SU-DHL-6 (cell line): Measurements from ENCODE around the gene TMEM95.

ENCODE experiments used
- EZH2phosphoT487 ChIP-seq: fragments of 200-600 bp; sonication (generic), shearing (Covaris generic); conservative IDR thresholded peaks from 2 replicates; pipeline ENCODE4 v1.6.1; 2018; ENCODE audit warnings: mild to moderate bottlenecking, antibody characterized with exemption, low read length, moderate library complexity, mixed read lengths
- TF ChIP-seq, protein P1 (sequence below): fragments of 200-600 bp; sonication (generic); IDR thresholded peaks from one replicate; pipeline ENCODE4 v1.5.1; 2017; ENCODE audit warnings: antibody characterized with exemption, mild to moderate bottlenecking, low read length, moderate library complexity; ENCODE audit not compliant: insufficient read depth, poor library complexity, severe bottlenecking

DNA sequence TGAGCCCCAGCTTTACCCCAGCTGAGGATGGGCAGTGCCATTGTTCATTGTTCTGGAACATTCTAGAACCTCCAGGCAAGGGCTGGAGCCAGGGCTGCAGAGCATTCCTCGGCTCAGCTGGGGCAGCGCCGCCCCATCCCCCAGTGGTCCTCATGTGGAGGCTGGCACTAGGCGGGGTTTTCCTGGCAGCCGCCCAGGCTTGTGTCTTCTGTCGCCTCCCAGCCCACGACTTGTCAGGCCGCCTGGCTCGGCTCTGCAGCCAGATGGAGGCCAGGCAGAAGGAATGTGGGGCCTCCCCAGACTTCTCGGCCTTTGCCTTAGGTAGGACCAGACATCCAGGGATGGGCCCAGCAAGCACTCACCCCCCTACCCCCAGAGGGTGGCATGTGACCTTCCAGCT lies at the start of gene TMEM95:
- TF ChIP-seq, protein P1, sequence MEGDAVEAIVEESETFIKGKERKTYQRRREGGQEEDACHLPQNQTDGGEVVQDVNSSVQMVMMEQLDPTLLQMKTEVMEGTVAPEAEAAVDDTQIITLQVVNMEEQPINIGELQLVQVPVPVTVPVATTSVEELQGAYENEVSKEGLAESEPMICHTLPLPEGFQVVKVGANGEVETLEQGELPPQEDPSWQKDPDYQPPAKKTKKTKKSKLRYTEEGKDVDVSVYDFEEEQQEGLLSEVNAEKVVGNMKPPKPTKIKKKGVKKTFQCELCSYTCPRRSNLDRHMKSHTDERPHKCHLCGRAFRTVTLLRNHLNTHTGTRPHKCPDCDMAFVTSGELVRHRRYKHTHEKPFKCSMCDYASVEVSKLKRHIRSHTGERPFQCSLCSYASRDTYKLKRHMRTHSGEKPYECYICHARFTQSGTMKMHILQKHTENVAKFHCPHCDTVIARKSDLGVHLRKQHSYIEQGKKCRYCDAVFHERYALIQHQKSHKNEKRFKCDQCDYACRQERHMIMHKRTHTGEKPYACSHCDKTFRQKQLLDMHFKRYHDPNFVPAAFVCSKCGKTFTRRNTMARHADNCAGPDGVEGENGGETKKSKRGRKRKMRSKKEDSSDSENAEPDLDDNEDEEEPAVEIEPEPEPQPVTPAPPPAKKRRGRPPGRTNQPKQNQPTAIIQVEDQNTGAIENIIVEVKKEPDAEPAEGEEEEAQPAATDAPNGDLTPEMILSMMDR: no peak
- no peak for TF ChIP-seq EZH2phosphoT487
